HG02588 (cell line): Measurements from ENCODE around the gene SYT11.
"Not testable (repeated sequence)": the region's sequence is repeated elsewhere in the genome, so short reads cannot be mapped to it uniquely, and the experiment has no call there.

Source experiments
- ATAC-seq: cut with Tn5 transposase; IDR thresholded peaks from one replicate; pipeline ENCODE4 v1.9.1; 2021; ENCODE audit warnings: mild to moderate bottlenecking, moderate library complexity; ENCODE audit not compliant: unreplicated experiment

SYT11 gene

DNA sequence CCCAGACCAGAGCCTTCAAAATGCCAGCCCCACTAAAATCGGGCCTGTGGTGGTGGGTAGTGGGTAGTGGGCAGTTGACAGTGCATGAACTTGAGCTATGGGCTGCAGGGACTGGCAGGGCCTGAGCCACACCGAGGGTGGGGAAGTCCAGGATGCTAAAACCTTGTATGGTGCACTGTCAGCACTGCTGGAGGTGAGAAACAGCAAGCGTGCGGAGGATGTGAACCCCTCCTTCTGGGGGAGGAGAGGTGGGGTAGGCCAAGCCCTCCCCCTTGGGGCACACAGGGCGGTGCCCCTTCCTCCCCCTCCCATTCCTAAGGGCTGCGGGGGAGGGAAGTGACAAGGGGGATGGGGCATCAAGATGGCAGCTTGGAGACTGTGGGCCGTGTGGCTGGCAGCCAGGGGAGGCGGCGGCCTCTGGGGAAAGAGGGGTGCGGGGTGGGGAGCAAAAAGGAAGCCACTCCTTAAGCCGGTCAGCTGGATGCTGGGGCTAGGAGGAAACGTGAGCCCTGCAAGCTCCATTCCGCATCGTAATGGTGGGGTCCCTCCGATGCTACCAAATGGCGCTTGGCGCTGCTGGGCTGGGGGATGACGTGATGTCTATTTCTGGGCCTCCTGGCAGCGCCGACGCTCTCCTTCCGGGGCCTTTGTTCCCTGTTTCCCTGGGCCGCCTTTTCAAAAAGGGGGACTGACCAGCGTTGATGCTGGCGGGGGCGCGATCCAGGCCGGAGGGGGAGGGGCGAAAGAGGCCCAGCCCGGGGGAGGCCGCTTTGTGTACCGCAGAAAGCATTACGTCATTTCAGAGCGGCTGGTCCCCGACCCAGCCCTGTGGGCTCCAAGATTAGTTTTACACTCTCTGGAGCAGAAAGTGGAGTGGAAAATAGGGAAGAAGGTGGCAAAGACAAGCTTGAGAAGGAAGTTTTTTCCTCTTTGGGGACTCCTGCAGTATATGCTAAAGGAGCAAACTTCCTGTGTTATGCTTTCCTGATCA lies 809 bp downstream of the SYT11 start:
- no peak for ATAC-seq

DNA sequence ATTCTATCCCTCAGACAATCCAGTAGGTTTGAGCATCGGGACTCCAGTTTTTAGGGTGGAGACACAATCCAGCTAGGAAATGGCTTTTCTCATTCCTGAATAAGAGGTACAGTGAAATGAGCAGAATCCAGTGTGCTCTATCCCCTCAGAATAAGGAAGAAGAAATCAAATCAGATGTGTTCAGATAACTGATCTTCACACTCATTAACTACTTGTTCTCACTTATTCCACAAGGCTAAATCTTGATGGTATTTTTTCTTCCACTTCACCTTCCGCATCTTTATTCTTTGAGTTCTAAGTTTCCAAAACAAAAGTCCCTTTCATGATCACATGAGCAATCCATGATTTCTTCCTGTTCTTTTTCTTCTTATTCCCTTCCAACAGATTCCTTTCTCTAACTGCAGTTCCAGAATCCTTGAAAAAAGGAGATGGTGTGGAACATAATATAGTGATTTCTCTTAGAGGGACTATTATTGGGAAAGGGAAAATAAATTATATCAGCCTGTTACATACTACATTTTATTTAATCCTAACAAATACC lies 1.7 kb downstream of the SYT11 start:
- no peak for ATAC-seq

- no peak for ATAC-seq
These were observed 2.5 kb downstream of the SYT11 start for GRCh38 chr1:155861896-155862295.

GRCh38 chr1:155864393-155864792 lies 5.0 kb downstream of the SYT11 start:
- ATAC-seq = no peak

GRCh38 chr1:155867766-155868165 lies 8.4 kb downstream of the SYT11 start:
- ATAC-seq = no peak

DNA sequence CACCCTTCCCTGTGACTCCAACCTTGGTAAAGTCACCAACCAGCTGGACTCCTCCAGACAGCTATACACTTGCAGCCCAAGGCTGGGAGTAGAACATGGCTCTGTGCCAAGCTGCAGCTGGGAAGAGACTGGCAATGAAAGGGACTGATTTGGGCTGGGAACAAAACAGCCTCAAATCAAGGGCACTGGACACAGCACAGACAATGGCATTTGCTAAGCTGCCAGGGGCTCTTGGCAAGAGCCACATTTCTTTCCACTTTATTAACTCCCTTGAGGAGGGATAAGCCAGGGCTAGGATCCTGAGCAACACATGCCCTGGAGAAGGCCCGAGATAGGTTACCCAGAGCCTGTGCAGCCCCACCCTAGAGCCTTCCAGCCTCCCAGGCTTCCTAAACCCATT lies 12.0 kb downstream of the SYT11 start:
- no peak for ATAC-seq

DNA sequence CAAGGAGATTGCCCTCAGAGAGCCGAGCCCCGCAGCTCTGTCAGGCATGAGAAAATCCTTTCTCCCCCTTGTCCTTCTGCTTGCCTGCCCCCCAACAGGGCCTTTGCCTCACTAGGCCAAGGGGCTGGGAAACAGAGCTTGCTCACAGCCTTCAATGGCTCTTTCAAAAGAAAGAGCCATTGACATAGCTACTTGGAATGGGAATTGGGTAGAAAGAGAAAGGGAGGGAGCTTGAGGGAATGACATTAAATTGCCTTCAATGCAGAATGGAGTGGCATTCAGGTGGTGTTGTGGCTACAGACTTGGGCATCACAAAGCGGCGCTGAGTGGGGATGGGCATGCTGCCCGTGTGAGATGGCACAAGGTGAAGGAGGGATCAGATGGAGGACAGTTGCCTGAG lies 13.2 kb downstream of the SYT11 start:
- no peak for ATAC-seq

DNA sequence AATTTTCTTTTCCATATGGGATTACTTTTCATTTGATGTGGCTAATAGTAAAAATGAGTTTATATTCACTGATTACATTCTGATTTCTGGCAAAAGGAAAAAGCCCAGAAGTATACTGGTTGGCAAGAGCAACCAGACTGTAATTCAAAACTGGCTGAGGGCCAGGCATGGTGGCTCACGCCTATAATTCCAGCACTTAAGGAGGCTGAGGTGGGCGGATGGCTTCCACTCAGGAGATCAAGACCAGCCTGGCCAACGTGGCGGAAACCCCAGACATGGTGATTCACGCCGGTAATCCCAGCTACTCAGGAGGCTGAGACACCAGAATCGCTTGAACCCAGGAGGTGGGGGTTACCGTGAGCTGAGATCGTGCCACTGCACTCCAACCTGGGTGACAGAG lies 14.5 kb downstream of the SYT11 start:
- no peak for ATAC-seq

DNA sequence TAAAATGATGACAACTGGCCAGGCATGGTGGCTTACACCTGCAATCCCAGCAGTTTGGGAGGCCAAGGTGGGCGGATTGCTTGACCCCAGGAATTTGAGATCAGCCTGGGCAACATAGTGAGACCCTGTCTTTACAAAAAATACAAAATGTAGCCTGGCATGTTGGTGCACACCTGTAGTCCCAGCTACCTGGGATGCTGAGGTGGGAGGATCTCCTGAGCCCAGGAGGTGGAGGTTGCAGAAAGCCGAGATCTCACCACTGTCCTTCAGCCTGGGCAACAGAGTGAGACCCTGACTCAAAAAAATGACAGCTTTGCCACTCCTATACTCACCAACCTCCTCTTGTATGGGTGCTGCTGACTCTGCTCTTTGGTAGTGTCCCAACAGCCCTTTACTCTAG lies 18.6 kb downstream of the SYT11 start:
- ATAC-seq = no peak

- no peak for ATAC-seq
These were observed 20.9 kb downstream of the SYT11 start for GRCh38 chr1:155880251-155880650.

GRCh38 chr1:155880950-155881349 lies 21.6 kb downstream of the SYT11 start:
- ATAC-seq = no peak

DNA sequence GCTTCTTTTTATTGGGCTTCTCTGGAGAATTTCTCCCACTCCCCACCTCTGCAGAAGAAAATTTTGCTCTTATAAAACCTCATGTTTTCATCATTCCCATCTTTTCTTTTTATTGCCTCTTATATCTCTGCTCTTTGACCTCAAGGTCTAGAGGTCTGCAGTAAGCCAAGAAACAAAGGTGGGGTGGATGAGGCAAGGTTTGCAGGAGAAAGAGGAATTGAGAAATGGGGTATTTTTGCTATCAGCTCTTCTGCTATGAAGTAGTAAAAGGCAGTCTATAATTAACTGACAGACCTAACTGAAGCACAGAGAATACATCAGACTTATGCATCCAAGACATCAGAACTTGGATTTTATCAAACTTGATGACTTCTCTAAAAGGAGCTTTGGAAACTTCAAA lies 22.9 kb downstream of the SYT11 start:
- peak; percentile 57 for ATAC-seq

DNA sequence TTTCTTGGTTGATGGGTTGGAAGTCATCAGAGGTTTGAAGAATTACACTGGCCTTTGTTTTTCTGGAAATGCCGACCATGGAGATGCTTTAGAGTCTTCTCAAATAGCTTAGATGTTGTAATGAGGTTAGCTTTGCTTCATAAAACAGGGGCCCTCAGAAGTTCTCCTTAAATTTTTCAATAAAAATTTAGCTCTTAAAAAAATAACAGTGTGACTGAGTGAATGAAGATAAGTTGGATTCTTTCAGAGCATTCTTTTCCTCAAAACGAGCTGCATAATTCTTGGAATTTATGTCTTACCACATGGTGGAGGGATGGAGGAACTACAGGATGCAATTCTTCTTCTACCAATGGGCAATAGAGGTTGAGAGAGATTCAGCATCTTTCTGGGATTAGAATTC lies 23.4 kb downstream of the SYT11 start:
- no peak for ATAC-seq

- ATAC-seq = no peak
These were observed 24.9 kb downstream of the SYT11 start for GRCh38 chr1:155884031-155884960.

DNA sequence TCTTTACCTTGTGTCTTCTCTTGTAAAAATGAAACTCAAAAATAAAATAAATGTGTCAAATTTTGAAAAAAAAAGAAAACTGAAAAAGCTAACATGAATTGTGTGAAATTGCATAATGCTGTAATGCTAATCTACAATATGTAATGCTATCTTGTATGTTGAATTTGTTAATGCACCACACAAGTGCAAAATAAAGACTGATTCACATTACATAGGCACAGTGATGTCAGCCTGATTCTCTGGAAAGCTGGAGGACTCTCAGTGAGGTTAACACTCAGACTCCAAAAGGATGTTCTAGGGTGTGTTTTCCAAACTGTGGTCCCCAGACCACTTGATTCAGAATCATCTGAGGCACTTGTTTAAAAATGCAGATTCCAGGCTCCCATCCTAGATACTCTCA lies 25.6 kb downstream of the SYT11 start:
- ATAC-seq = no peak

- no peak for ATAC-seq
These were observed 29.1 kb downstream of the SYT11 start for GRCh38 chr1:155888481-155888880.

- ATAC-seq = no peak
These were observed 30.2 kb downstream of the SYT11 start for GRCh38 chr1:155889566-155889965.

GRCh38 chr1:155890251-155890650 lies 30.9 kb downstream of the SYT11 start:
- no peak for ATAC-seq

DNA sequence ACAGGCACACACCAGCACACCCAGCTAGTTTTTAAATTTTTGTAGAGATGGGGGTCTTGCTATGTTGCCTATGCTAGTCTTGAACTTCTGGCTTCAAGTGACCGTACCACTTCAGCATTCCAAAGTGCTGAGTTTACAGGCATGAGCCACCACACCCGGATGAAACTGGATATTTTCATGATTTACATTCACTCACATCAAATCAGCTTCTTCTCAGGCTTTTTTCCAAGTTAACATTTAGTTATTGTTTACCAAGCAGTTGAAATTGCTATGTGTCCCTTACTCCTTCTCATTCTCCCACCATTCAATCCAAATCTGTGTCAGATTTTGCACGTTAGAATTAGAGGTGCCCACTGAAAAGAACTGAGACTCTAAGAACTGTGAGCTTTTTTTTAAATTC lies 33.4 kb downstream of the SYT11 start:
- no peak for ATAC-seq

- ATAC-seq = no peak
These were observed 34.2 kb downstream of the SYT11 start for GRCh38 chr1:155893389-155894142.

- not testable (repeated sequence) for ATAC-seq
These were observed 36.2 kb downstream of the SYT11 start for GRCh38 chr1:155895617-155896016.
